CD4-positive, CD25-positive, alpha-beta regulatory T cell (primary cell): ENCODE results near the gene COPZ2. TPM values are rescaled to one million over a fixed set of nuclear protein-coding genes. Genes with fewer than 3 reads are reported as not detected.

ENCODE experiments used
- ATAC-seq, 2 donors: fragments of 150-1000 bp; cut with Tn5 transposase; one replicate each; pipeline ENCODE4 v1.10.0; 2021; ENCODE audit warnings: low read depth in 2 of 2, moderate number of reproducible peaks in 2 of 2, moderate library complexity in 1 of 2
- DNase-seq, 3 donors: peaks; one replicate each; pipeline versions ENCODE4 v3.0.0 to v3.0.0-alpha.2; 2012 to 2022; ENCODE audit warnings: mixed read lengths in 1 of 3
- H3K27ac ChIP-seq: one replicate; pipeline ENCODE4 v1.7.0; 2013; ENCODE audit warnings: mild to moderate bottlenecking, low read length; ENCODE audit not compliant: insufficient read depth, poor library complexity, severe bottlenecking
- H3K27me3 ChIP-seq: one replicate; pipeline ENCODE4 v1.7.0; 2013; ENCODE audit warnings: low read length; ENCODE audit not compliant: control insufficient read depth, insufficient read depth
- H3K36me3 ChIP-seq: one replicate; pipeline ENCODE4 v1.7.0; 2013; ENCODE audit warnings: mild to moderate bottlenecking, low read length, moderate library complexity; ENCODE audit not compliant: control insufficient read depth, insufficient read depth
- H3K4me1 ChIP-seq: 2 replicates; pipeline ENCODE4 v1.7.0; 2013; ENCODE audit warnings: mild to moderate bottlenecking, low read length; ENCODE audit not compliant: insufficient read depth, control insufficient read depth, poor library complexity, severe bottlenecking
- H3K4me3 ChIP-seq: one replicate; pipeline ENCODE4 v1.7.0; 2013; ENCODE audit warnings: low read depth, mild to moderate bottlenecking, low read length, moderate library complexity
- H3K9me3 ChIP-seq, 2 experiments: 1 replicate in 1 of 2; 2 replicates in 1 of 2; pipeline ENCODE4 v1.7.0; 2013; ENCODE audit warnings: low read length in 2 of 2, mild to moderate bottlenecking in 1 of 2, moderate library complexity in 1 of 2; ENCODE audit not compliant: control insufficient read depth in 2 of 2
- H3K27ac Mint-ChIP-seq, 3 donors: one replicate each; pipeline ENCODE4 v1.8.0; 2020 to 2022; ENCODE audit warnings: mild to moderate bottlenecking in 3 of 3, mixed read lengths in 3 of 3, moderate library complexity in 2 of 3
- H3K27me3 Mint-ChIP-seq: one replicate; pipeline ENCODE4 v1.8.0; 2022; ENCODE audit warnings: mild to moderate bottlenecking, mixed read lengths
- H3K36me3 Mint-ChIP-seq: one replicate; pipeline ENCODE4 v1.8.0; 2020; ENCODE audit warnings: mixed read lengths
- H3K4me1 Mint-ChIP-seq, 4 donors: one replicate each; pipeline ENCODE4 v1.8.0; 2020 to 2022; ENCODE audit warnings: mixed read lengths in 4 of 4, mild to moderate bottlenecking in 1 of 4
- H3K4me3 Mint-ChIP-seq, 4 donors: one replicate each; pipeline ENCODE4 v1.8.0; 2020 to 2022; ENCODE audit warnings: mild to moderate bottlenecking in 4 of 4, mixed read lengths in 4 of 4, moderate library complexity in 3 of 4
- H3K9me3 Mint-ChIP-seq, 7 donors: one replicate each; pipeline ENCODE4 v1.8.0; 2020 to 2022; ENCODE audit warnings: mixed read lengths in 7 of 7, mild to moderate bottlenecking in 3 of 7, moderate library complexity in 2 of 7
- polyA plus RNA-seq, 4 donors: library from polyadenylated mRNA; unstranded; fragments of 300-500 nt; fragmentation: Illumina TruSeq; gene quantifications; one replicate each; pipeline ENCODE4 v1.2.3, GENCODE V29; 2021
- total RNA-seq: library from RNA; stranded (reverse); gene quantifications from one replicate; pipeline ENCODE4 v1.2.3, GENCODE V29; 2022

Gene COPZ2
- total and polyA plus RNA-seq, 5 donors from 2014 or later = 0.55 to 4.1 (median 1.8) TPM

DNA sequence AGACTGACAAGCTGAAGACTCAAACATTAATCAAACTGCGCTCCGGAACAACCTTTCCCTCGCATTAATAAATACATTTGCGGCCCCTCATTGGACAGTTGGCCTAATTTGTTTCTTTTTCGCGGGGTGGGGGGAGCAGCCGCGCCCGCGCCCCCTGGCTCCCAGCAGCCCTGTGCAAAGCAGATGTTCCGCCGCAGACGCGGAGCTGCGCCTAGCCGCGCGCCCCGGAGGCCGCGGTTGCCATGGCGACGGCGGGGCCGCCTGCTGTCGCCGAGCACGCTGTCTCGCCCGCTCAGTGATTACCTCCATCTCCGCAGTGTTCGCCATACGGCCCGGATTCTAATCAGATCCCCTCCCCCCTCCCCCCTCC, 25.5 kb downstream of the COPZ2 start:
- peaks cover 78% of the 10 kb centered on the region for H3K27me3 Mint-ChIP-seq
- ATAC-seq = peak; percentile 71 to 77
- no peak overlapping the region for H3K27ac Mint-ChIP-seq

DNA sequence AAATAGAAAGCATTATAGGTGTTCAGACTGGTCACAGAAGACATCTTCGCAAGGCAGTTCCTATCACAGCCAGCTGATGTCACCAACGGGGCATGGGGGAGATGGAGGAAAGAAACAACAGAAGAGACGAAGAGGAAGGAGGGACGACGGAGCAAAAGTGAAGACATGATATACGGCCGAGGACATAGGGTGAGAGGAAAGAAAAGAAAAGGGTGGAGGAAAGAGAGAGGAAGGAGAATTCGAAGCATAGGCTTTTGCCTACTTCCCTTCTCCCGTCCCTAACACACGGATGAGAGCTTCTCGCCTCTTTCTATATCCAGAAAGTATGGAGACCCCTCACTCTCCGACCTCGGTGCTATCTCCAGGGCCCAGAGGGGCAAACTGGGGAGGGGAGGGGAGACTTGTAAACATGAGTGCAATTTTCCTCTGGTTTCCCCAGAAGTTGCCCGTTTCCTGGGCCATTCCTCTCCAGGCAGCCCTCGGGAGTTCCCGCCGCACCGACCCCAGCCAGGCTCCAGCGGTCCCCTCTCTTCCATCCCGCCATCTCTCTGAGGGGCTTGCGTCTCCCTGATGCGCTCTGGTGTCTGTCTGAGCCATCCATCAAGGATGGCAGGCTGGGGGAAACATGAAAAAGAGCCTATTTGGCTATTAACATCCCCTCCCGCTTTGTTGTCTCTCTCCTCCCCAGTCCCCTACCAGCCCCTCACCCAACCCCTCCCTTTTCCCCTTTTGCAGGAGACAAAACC, 26.0 kb downstream of the COPZ2 start:
- peaks cover 82% of the 10 kb centered on the region for H3K27me3 Mint-ChIP-seq
- H3K36me3 Mint-ChIP-seq = no peaks in the 10 kb centered on the region

More for the DNA sequence above, 25.5 kb downstream of the COPZ2 start:
- no peaks in the 10 kb centered on the region for H3K9me3 ChIP-seq
- no peaks in the 10 kb centered on the region for H3K36me3 ChIP-seq
- peaks cover 12% of the 10 kb centered on the region for H3K4me1 ChIP-seq
- H3K4me3 ChIP-seq = peak overlapping the region; percentile 24
- peak overlapping the region in 3 of 4 donors; percentile 52 to 87 (median 84) for H3K4me3 Mint-ChIP-seq
- no peak overlapping the region for H3K27ac ChIP-seq
- H3K4me1 Mint-ChIP-seq = peaks cover 0 to 16% (median 8%) of the 10 kb centered on the region in 4 donors
- H3K27me3 ChIP-seq = peaks cover 27% of the 10 kb centered on the region
- DNase-seq = peak; percentile 46 to 76 (median 64)
- H3K9me3 Mint-ChIP-seq = peaks cover 0 to 1% (median 0%) of the 10 kb centered on the region in 7 donors
- no peaks in the 10 kb centered on the region for H3K36me3 Mint-ChIP-seq

DNA sequence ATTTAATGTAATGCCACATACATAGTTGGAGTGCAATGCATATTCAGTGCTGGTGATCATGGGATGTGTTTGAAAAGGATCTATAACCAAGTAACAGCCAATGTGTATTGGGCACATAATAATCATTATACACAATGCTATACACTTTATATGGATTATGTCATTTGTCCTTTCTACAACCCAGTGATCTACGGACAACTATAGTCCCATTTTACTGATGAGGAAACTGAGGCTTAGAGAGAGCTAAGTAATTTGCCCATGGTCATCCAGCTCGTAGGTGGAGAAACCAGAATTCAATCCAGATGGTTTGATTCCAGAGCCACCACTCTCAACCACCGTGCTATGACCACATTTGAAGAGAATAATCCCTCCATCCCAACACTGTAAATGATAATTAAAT, 27.4 kb downstream of the COPZ2 start:
- H3K9me3 Mint-ChIP-seq = peaks cover 0 to 1% (median 0%) of the 10 kb centered on the region in 7 donors
- H3K9me3 ChIP-seq = no peaks in the 10 kb centered on the region
- peaks cover 12% of the 10 kb centered on the region for H3K4me1 ChIP-seq
- no peak overlapping the region for H3K27ac ChIP-seq
- ATAC-seq (no peak), DNase-seq (no peak)
- peaks cover 83% of the 10 kb centered on the region for H3K27me3 Mint-ChIP-seq
- peaks cover 0 to 16% (median 8%) of the 10 kb centered on the region in 4 donors for H3K4me1 Mint-ChIP-seq
- no peak overlapping the region for H3K27ac Mint-ChIP-seq
- H3K36me3 ChIP-seq = no peaks in the 10 kb centered on the region
- no peaks in the 10 kb centered on the region for H3K36me3 Mint-ChIP-seq
- H3K4me3 Mint-ChIP-seq = no peak overlapping the region
- peaks cover 28% of the 10 kb centered on the region for H3K27me3 ChIP-seq
- no peak overlapping the region for H3K4me3 ChIP-seq

More for the DNA sequence above, 26.0 kb downstream of the COPZ2 start:
- H3K4me1 Mint-ChIP-seq = peaks cover 0 to 16% (median 8%) of the 10 kb centered on the region in 4 donors
- Histone ChIP-seq H3K36me3 (no peaks in the 10 kb centered on the region), H3K9me3 (no peaks in the 10 kb centered on the region), H3K27ac (no peak overlapping the region), H3K27me3 (peaks cover 28% of the 10 kb centered on the region), H3K4me1 (peaks cover 12% of the 10 kb centered on the region), H3K4me3 (peak overlapping the region; percentile 75)
- H3K9me3 Mint-ChIP-seq = peaks cover 0 to 1% (median 0%) of the 10 kb centered on the region in 7 donors
- peak overlapping the region; percentile 81 to 87 (median 83) for H3K4me3 Mint-ChIP-seq
- ATAC-seq (peak; percentile 61 to 66), DNase-seq (peak; percentile 12 to 78 (median 35))
- no peak overlapping the region for H3K27ac Mint-ChIP-seq

DNA sequence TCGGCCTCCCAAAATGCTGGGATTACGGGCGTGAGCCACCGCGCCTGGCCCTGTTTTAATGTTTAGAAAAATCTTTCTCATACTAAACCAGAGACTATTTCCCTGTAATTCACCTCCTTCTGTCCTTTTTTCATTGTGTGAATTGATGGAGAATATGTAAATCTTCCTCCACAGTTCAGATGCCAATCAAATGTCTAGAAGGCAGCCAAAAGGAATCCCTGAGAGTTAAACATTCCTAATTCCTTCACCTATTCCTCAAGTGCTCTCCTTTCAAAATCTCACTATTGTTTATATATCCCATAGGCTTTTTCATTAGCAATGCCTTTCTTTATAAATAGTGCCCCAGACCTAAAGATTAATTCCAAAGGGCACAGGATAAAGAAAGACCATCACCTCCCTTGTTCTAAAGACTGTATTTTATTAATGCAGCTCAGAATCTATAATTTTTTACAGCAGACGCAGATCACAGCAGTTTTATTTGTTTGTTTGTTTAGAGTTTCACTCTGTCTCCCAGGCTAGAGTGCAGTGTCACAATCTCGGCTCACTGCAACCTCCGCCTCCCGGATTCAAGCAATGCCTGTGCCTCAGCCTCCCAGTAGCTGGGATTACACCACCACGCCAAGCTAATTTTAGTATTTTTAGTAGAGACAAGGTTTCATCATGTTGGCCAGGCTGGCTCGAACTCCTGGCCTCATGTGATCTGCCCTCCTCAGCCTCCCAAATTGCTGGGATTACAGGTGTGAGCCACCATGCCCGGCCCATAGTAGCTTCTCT, 30.5 kb downstream of the COPZ2 start:
- Histone ChIP-seq H3K36me3 (no peaks in the 10 kb centered on the region), H3K27me3 (peaks cover 12% of the 10 kb centered on the region), H3K27ac (no peak overlapping the region), H3K9me3 (no peaks in the 10 kb centered on the region), H3K4me1 (peaks cover 7% of the 10 kb centered on the region), H3K4me3 (no peak overlapping the region)
- H3K4me3 Mint-ChIP-seq = no peak overlapping the region
- no peak for ATAC-seq
- H3K36me3 Mint-ChIP-seq = no peaks in the 10 kb centered on the region
- peaks cover 0 to 1% (median 0%) of the 10 kb centered on the region in 7 donors for H3K9me3 Mint-ChIP-seq
- no peak for DNase-seq
- H3K27ac Mint-ChIP-seq = no peak overlapping the region
- H3K27me3 Mint-ChIP-seq = peaks cover 73% of the 10 kb centered on the region
- peaks cover 0 to 12% (median 7%) of the 10 kb centered on the region in 4 donors for H3K4me1 Mint-ChIP-seq

DNA sequence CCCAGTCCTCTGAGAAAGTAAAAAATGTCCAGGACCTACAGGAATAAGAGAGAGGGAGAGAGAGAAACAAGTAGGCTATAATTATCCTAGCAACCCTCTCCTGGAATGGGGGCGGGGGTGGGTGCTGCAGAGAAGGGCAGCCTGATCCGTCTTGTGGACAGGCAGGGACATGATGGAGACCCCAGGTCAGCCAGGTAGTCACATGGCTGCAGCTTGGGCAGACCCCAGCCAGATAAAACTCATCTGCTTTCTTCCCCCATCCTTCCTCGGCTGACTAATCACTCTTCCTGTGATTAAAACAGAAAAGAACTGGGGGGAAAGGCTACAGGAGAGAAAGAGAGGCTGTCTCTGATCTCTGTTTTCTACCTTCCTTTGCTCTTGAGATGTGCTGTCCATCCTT, 32.6 kb downstream of the COPZ2 start:
- ATAC-seq (no peak), DNase-seq (no peak)
- H3K9me3 ChIP-seq = no peaks in the 10 kb centered on the region
- Mint-ChIP-seq H3K9me3 (no peaks in the 10 kb centered on the region), H3K4me3 (no peak overlapping the region), H3K27ac (no peak overlapping the region), H3K27me3 (peaks cover 58% of the 10 kb centered on the region), H3K4me1 (no peaks in the 10 kb centered on the region), H3K36me3 (no peaks in the 10 kb centered on the region)
- H3K36me3 ChIP-seq = no peaks in the 10 kb centered on the region
- H3K27me3 ChIP-seq = peaks cover 8% of the 10 kb centered on the region
- no peak overlapping the region for H3K4me3 ChIP-seq
- H3K4me1 ChIP-seq = no peaks in the 10 kb centered on the region
- no peak overlapping the region for H3K27ac ChIP-seq

DNA sequence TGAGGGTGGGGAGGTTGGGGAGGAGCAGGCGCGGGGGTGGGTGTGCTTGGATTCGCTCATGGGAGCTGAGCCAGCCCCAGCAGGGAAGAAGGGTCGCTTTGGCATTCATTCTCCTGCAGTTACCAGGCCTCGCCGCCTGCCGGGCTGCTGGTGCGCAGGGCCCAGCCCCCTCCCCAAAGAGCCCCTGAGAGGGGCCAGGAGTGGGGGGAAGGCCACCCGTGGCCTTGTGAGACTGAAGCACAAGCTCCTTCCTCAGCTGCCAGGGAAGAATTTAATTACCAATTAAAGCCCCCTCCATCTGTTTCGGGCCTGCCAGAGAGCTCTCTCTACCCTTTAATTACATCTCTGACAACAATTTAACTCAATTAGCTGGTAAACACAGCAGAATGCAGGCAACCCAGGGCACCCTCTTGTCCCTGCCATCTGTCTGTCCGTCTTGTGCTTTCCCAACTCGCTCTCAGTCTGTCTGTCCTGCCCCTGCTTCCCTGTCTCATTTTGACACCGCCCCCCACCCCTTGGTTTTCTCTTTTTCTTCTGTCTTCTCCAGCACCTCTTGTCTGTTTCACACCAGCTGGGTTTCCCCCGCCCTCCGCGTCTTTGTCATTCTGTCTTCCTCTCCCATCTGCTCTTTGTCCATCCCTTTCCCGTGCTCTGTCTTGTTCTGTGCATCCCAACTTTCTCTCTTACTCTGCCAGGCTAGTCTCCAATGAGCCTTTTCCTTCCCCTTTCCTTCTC, 34.0 kb downstream of the COPZ2 start:
- ATAC-seq = no peak

DNA sequence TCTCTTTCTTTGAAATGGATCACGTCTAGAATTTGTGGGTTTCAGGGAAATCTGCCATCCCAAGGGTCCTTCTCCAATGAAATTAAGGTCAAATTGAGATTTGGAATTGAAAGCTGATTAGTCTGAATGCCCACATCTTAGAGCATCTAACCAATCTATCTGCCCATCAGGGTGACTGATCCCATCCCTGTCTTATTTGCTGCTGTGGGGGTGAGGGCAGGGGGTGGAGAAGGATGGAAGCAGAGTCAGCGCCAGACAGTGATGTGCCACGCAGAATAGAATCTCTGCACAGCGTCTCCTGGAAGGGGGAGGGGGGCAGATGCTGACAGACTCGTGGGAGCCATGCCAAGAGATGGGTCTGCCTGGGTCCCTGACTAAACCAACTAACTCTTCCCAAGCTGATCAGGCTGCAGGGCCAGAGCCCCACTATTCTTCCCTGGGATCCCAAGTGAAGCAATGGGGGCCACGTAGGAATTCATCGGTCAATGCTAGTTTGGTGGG, 34.6 kb downstream of the COPZ2 start:
- H3K4me3 Mint-ChIP-seq = no peak overlapping the region
- no peaks in the 10 kb centered on the region for H3K9me3 Mint-ChIP-seq
- H3K27ac Mint-ChIP-seq = peak overlapping the region in 1 of 3 donors; percentile 26
- peaks cover 52% of the 10 kb centered on the region for H3K27me3 Mint-ChIP-seq
- Histone ChIP-seq H3K4me1 (no peaks in the 10 kb centered on the region), H3K27me3 (peaks cover 5% of the 10 kb centered on the region), H3K36me3 (no peaks in the 10 kb centered on the region), H3K9me3 (no peaks in the 10 kb centered on the region), H3K27ac (no peak overlapping the region), H3K4me3 (no peak overlapping the region)
- DNase-seq = no peak
- no peaks in the 10 kb centered on the region for H3K36me3 Mint-ChIP-seq
- ATAC-seq = peak in 1 of 2 donors; percentile 5
- H3K4me1 Mint-ChIP-seq = no peaks in the 10 kb centered on the region

More for the DNA sequence above, 34.0 kb downstream of the COPZ2 start:
- no peaks in the 10 kb centered on the region for H3K4me1 ChIP-seq
- H3K27me3 ChIP-seq = peaks cover 5% of the 10 kb centered on the region
- Mint-ChIP-seq H3K4me1 (no peaks in the 10 kb centered on the region), H3K9me3 (no peaks in the 10 kb centered on the region), H3K27ac (peak overlapping the region in 1 of 3 donors; percentile 26), H3K27me3 (peaks cover 56% of the 10 kb centered on the region), H3K36me3 (no peaks in the 10 kb centered on the region), H3K4me3 (no peak overlapping the region)
- no peaks in the 10 kb centered on the region for H3K36me3 ChIP-seq
- DNase-seq = no peak
- H3K9me3 ChIP-seq = no peaks in the 10 kb centered on the region
- no peak overlapping the region for H3K4me3 ChIP-seq
- H3K27ac ChIP-seq = no peak overlapping the region
